ENCODE measurements around the gene EXOC6B. TPM values are rescaled to one million over a fixed set of nuclear protein-coding genes. Genes with fewer than 3 reads are reported as not detected.

The EXOC6B gene
- total RNA-seq, 1 experiment from 2014 or later = 40.1 TPM

DNA sequence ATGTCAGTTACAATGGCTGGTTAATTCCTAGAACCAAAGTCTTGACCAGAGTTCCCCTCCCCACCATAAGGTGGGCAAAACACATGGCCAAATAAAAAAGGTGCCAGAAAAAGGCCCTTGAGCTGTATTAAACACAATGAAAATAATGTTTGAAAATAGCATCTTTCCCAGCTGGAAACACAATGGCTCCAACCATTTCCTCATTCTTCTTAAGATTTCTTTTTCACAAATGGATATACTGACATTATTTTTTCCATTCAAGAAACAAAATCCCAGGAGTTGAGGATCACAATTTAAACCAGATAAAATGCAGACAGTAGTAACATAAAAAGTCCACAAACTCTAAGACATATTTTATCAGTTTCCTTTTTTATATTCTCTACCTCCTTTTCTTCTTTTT, 143.8 kb downstream of the EXOC6B start:
- DNase-seq = no peak
- H3K79me2 ChIP-seq (ENCODE audit: insufficient read depth, low read length) = no peaks in the 10 kb centered on the region
- no peak overlapping the region for H3K14ac ChIP-seq (ENCODE audit: insufficient read depth, low read length)
- H3K23ac ChIP-seq (ENCODE audit: insufficient read length, low read depth, low read length) = no peak overlapping the region
- H3K4me2 ChIP-seq (ENCODE audit: insufficient read depth, insufficient read length, low read length) = no peak overlapping the region
- H2BK120ac ChIP-seq (ENCODE audit: low read depth, low read length, poor library complexity, severe bottlenecking) = no peak overlapping the region
- H4K20me1 ChIP-seq (ENCODE audit: control insufficient read depth, insufficient read depth, insufficient read length) = no peaks in the 10 kb centered on the region
- Mint-ChIP-seq H3K27me3 (ENCODE audit: low read depth) (no peaks in the 10 kb centered on the region), H3K27ac (no peak overlapping the region), H3K4me1 (peaks cover 4 to 11% of the 10 kb centered on the region in 2 experiments; a peak in 3 of 4 replicates), H3K36me3 (ENCODE audit: insufficient read depth in 1 of 3, low read depth in 3 of 3) (no peaks in the 10 kb centered on the region; a peak in 1 of 7 replicates), H3K9me3 (no peaks in the 10 kb centered on the region), H3K4me3 (no peak overlapping the region)
- no peak overlapping the region for H2AFZ ChIP-seq (ENCODE audit: low read length)
- H4K5ac ChIP-seq (ENCODE audit: insufficient read length, low read depth, low read length) = no peak overlapping the region
- no peaks in the 10 kb centered on the region for H3K4me1 ChIP-seq (ENCODE audit: insufficient read depth, low read length)
- no peak overlapping the region for H3K9ac ChIP-seq (ENCODE audit: extremely low read depth, insufficient read length, low read length)
- TF ChIP-seq, protein P1, sequence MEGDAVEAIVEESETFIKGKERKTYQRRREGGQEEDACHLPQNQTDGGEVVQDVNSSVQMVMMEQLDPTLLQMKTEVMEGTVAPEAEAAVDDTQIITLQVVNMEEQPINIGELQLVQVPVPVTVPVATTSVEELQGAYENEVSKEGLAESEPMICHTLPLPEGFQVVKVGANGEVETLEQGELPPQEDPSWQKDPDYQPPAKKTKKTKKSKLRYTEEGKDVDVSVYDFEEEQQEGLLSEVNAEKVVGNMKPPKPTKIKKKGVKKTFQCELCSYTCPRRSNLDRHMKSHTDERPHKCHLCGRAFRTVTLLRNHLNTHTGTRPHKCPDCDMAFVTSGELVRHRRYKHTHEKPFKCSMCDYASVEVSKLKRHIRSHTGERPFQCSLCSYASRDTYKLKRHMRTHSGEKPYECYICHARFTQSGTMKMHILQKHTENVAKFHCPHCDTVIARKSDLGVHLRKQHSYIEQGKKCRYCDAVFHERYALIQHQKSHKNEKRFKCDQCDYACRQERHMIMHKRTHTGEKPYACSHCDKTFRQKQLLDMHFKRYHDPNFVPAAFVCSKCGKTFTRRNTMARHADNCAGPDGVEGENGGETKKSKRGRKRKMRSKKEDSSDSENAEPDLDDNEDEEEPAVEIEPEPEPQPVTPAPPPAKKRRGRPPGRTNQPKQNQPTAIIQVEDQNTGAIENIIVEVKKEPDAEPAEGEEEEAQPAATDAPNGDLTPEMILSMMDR (conservative IDR thresholded peaks at IDR 0.05) = no peak
- no peak overlapping the region for H2AK5ac ChIP-seq (ENCODE audit: insufficient read length, low read length)
- H3K4ac ChIP-seq (ENCODE audit: low read depth, low read length) = no peak overlapping the region
- no peaks in the 10 kb centered on the region for H3K23me2 ChIP-seq (ENCODE audit: insufficient read length, low read depth, low read length, poor library complexity, severe bottlenecking)
- no peak overlapping the region for H4K8ac ChIP-seq (replicated peaks; ENCODE audit: insufficient read length, low read depth, low read length)
- no peak overlapping the region for H2BK12ac ChIP-seq (ENCODE audit: insufficient read length, low read depth, low read length)
- no peak overlapping the region for H4K91ac ChIP-seq (ENCODE audit: insufficient read length, low read depth, low read length)
- H3K18ac ChIP-seq (ENCODE audit: insufficient read length, low read depth, low read length) = no peak overlapping the region
- H3K27ac ChIP-seq (ENCODE audit: insufficient read length, low read depth, low read length) = no peak overlapping the region
- no peak overlapping the region for H3T11ph ChIP-seq (ENCODE audit: low read length)
- H3K9me3 ChIP-seq (ENCODE audit: control insufficient read depth, low read depth, low read length) = no peaks in the 10 kb centered on the region
- no peaks in the 10 kb centered on the region for H3K27me3 ChIP-seq (ENCODE audit: insufficient read depth, low read length)
- H3K79me1 ChIP-seq (ENCODE audit: insufficient read depth, low read depth, low read length, poor library complexity, severe bottlenecking) = no peaks in the 10 kb centered on the region
- H2BK20ac ChIP-seq (ENCODE audit: low read depth, low read length, poor library complexity, severe bottlenecking) = no peak overlapping the region
- H3K56ac ChIP-seq (ENCODE audit: insufficient read length, low read depth, low read length) = no peak overlapping the region
- no peak overlapping the region for H2BK5ac ChIP-seq (ENCODE audit: insufficient read length, low read length)
- H2BK15ac ChIP-seq (ENCODE audit: low read depth, low read length) = no peak overlapping the region
